GM23338 (cell line): Measurements from ENCODE around the gene EIF2A. TPM values are rescaled to one million over a fixed set of nuclear protein-coding genes. Genes with fewer than 3 reads are reported as not detected.

ENCODE experiments used
- ATAC-seq: fragments of 200-7000 bp; cut with Tn5 transposase; 3 replicates; pipeline ENCODE4 v1.9.1; 2020
- DNase-seq: peaks from one replicate; pipeline ENCODE4 v3.0.0-alpha.2; 2015; ENCODE audit warnings: low spot score
- H2AFZ ChIP-seq: fragments of 200-600 bp; sonication (generic); 2 replicates; pipeline ENCODE4 v1.8.0; 2016; ENCODE audit warnings: antibody characterized with exemption, mild to moderate bottlenecking, moderate library complexity
- H3F3A ChIP-seq: fragments of 200-600 bp; sonication (generic); replicated peaks from 2 replicates; pipeline ENCODE4 v1.8.0; 2017; ENCODE audit warnings: antibody characterized with exemption, mixed run types, low read depth
- H3K27ac ChIP-seq: fragments of 200-600 bp; sonication (generic); 2 replicates; pipeline ENCODE4 v1.6.1; 2016; ENCODE audit warnings: low read depth
- H3K27me3 ChIP-seq: fragments of 200-600 bp; sonication (generic); 2 replicates; pipeline ENCODE4 v1.8.0; 2016; ENCODE audit warnings: mild to moderate bottlenecking, mixed run types, moderate library complexity; ENCODE audit not compliant: insufficient read depth
- H3K36me3 ChIP-seq: fragments of 200-600 bp; sonication (generic); 2 replicates; pipeline ENCODE4 v1.8.0; 2016; ENCODE audit warnings: mild to moderate bottlenecking; ENCODE audit not compliant: insufficient read depth
- H3K4me1 ChIP-seq: fragments of 200-600 bp; sonication (generic); 2 replicates; pipeline ENCODE4 v1.8.0; 2016; ENCODE audit warnings: mild to moderate bottlenecking, moderate library complexity; ENCODE audit not compliant: insufficient read depth
- H3K4me2 ChIP-seq: fragments of 200-600 bp; sonication (generic); 2 replicates; pipeline ENCODE4 v1.7.1; 2017; ENCODE audit warnings: mixed run types
- H3K4me3 ChIP-seq: fragments of 200-600 bp; sonication (generic); 2 replicates; pipeline ENCODE4 v1.6.1; 2016; ENCODE audit warnings: mixed run types
- H3K79me2 ChIP-seq: fragments of 200-600 bp; sonication (generic); replicated peaks from 2 replicates; pipeline ENCODE4 v1.8.0; 2017; ENCODE audit warnings: mild to moderate bottlenecking; ENCODE audit not compliant: insufficient read depth
- H3K9me2 ChIP-seq: fragments of 200-600 bp; sonication (generic); 2 replicates; pipeline ENCODE4 v1.8.0; 2017; ENCODE audit not compliant: insufficient read depth
- H4K20me1 ChIP-seq: fragments of 200-600 bp; sonication (generic); replicated peaks from 2 replicates; pipeline ENCODE4 v1.8.0; 2017; ENCODE audit warnings: mild to moderate bottlenecking; ENCODE audit not compliant: insufficient read depth
- H3K27ac Mint-ChIP-seq: 2 replicates; pipeline ENCODE4 v1.8.0; 2020; ENCODE audit warnings: inconsistent platforms, mild to moderate bottlenecking, moderate library complexity, mixed read lengths
- H3K27me3 Mint-ChIP-seq: 3 replicates; pipeline ENCODE4 v1.8.0; 2022; ENCODE audit warnings: low read depth, mild to moderate bottlenecking, moderate library complexity, mixed read lengths, inconsistent platforms; ENCODE audit not compliant: insufficient read depth, poor library complexity
- H3K36me3 Mint-ChIP-seq: 3 replicates; pipeline ENCODE4 v1.8.0; 2021; ENCODE audit warnings: low read depth, mild to moderate bottlenecking, inconsistent platforms, moderate library complexity, mixed read lengths
- H3K4me1 Mint-ChIP-seq: 3 replicates; pipeline ENCODE4 v1.8.0; 2020; ENCODE audit warnings: mild to moderate bottlenecking, inconsistent platforms, mixed read lengths
- H3K4me3 Mint-ChIP-seq: 3 replicates; pipeline ENCODE4 v1.8.0; 2021; ENCODE audit warnings: moderate library complexity, mild to moderate bottlenecking, inconsistent platforms, mixed read lengths
- H3K9me3 Mint-ChIP-seq: 3 replicates; pipeline ENCODE4 v1.8.0; 2020; ENCODE audit warnings: moderate library complexity, mild to moderate bottlenecking, inconsistent platforms, mixed read lengths
- CREB1 ChIP-seq: fragments of 250-450 bp; sonication (Bioruptor Pico); IDR thresholded peaks from 2 replicates; pipeline ENCODE4 v1.5.0; 2020; ENCODE audit warnings: low read depth, mild to moderate bottlenecking, moderate library complexity
- EZH2 ChIP-seq: fragments of 200-600 bp; sonication (generic); IDR thresholded peaks from one replicate; pipeline ENCODE4 v1.8.0; 2017; ENCODE audit warnings: antibody characterized with exemption, mild to moderate bottlenecking, low read depth; ENCODE audit not compliant: unreplicated experiment
- EZH2phosphoT487 ChIP-seq: fragments of 200-600 bp; sonication (generic); IDR thresholded peaks from one replicate; pipeline ENCODE4 v1.8.1; 2018; ENCODE audit warnings: antibody characterized with exemption; ENCODE audit not compliant: unreplicated experiment
- JUNB ChIP-seq: IDR thresholded peaks from one replicate; pipeline ENCODE4 v1.6.1; 2016; ENCODE audit warnings: antibody characterized with exemption; ENCODE audit not compliant: unreplicated experiment
- NANOG ChIP-seq: IDR thresholded peaks from 2 replicates; pipeline ENCODE4 v1.6.1; 2016; ENCODE audit warnings: antibody characterized with exemption, borderline replicate concordance
- POLR2AphosphoS5 ChIP-seq: IDR thresholded peaks from 2 replicates; pipeline ENCODE4 v1.6.1; 2016; ENCODE audit warnings: antibody characterized with exemption, low read depth
- STAT1 ChIP-seq: IDR thresholded peaks from one replicate; pipeline ENCODE4 v1.6.1; 2016; ENCODE audit warnings: antibody characterized with exemption; ENCODE audit not compliant: unreplicated experiment
- ZNF114 ChIP-seq: fragments of 250-450 bp; sonication (Bioruptor Pico); IDR thresholded peaks from 2 replicates; pipeline ENCODE4 v1.5.0; 2020; ENCODE audit warnings: mild to moderate bottlenecking, moderate library complexity
- ZNF331 ChIP-seq: fragments of 250-450 bp; sonication (Bioruptor Pico); IDR thresholded peaks from 2 replicates; pipeline ENCODE4 v1.5.0; 2020; ENCODE audit warnings: low read depth, mild to moderate bottlenecking, moderate library complexity
- polyA plus RNA-seq: library from polyadenylated mRNA; unstranded; fragments of >200 nt; fragmentation: Nextera tagmentation; extraction: Ambion mirVana; gene quantifications from 2 replicates; pipeline ENCODE4 v1.2.1, GENCODE V29; 2016
- total RNA-seq: library from RNA; depleted of rRNA; stranded (reverse); fragments of >200 nt; shearing (Covaris generic); gene quantifications from 2 replicates; pipeline ENCODE4 v1.2.3, GENCODE V29; 2014
- TF ChIP-seq, protein P1 (sequence below): fragments of 250-450 bp; sonication (Bioruptor Pico); IDR thresholded peaks from 2 replicates; pipeline ENCODE4 v1.5.0; 2020; ENCODE audit warnings: mild to moderate bottlenecking, moderate library complexity
- TF ChIP-seq, protein P2 (sequence below): IDR thresholded peaks from one replicate; pipeline ENCODE4 v1.6.1; 2018; ENCODE audit warnings: antibody characterized with exemption; ENCODE audit not compliant: unreplicated experiment
- TF ChIP-seq, protein P3 (sequence below), 2 experiments: fragments of 200-600 bp in 1 of 2; sonication (generic) in 1 of 2; conservative IDR thresholded peaks; 2 replicates each; pipeline versions ENCODE4 v1.5.1 to v1.6.1; 2016 to 2017; ENCODE audit warnings: antibody characterized with exemption in 2 of 2, low read depth in 2 of 2, mild to moderate bottlenecking in 2 of 2, moderate library complexity in 1 of 2
- TF ChIP-seq, protein P4 (sequence below): IDR thresholded peaks from 2 replicates; pipeline ENCODE4 v1.6.1; 2016; ENCODE audit warnings: antibody characterized with exemption

The EIF2A gene
- total and polyA plus RNA-seq, 2 experiments from 2014 or later, result 95.2 to 153 TPM

DNA sequence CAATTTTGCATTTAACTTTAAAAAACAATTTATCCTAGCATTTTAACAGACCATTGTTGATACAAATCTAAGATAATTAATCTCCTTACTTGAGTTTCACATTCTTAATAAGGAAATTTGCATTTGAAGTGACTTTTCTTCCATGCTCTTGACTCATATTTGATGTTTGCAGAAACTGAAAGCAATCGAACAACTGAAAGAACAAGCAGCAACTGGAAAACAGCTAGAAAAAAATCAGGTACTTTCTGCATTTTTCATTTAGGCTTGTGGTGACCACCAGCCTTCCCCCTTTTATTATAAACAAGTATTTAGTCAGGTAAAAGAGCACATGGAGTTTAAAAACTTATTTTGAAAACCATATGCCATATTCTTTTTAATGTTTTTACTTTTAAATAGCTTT, 36.4 kb downstream of the EIF2A start:
- H3K27me3 Mint-ChIP-seq, result peaks cover 1% of the 10 kb centered on the region
- no peak for ATAC-seq
- Histone ChIP-seq H3K9me2 (no peaks in the 10 kb centered on the region), H3K4me2 (no peak overlapping the region), H3K4me3 (no peak overlapping the region), H3K79me2 (no peaks in the 10 kb centered on the region), H3K36me3 (peaks cover 30% of the 10 kb centered on the region; the same call in 1 of the 2 replicates), H3K27ac (no peak overlapping the region), H3F3A (0 out of 2 replicates have a peak, but pooled peaks cover 3% of the 10 kb centered on the region), H3K27me3 (no peaks in the 10 kb centered on the region), H4K20me1 (no peaks in the 10 kb centered on the region; the same call in 1 of the 2 replicates), H2AFZ (no peak overlapping the region), H3K4me1 (no peaks in the 10 kb centered on the region)
- no peak for DNase-seq
- H3K36me3 Mint-ChIP-seq, result peaks cover 55% of the 10 kb centered on the region
- no peak overlapping the region for H3K27ac Mint-ChIP-seq
- H3K9me3 Mint-ChIP-seq, result no peaks in the 10 kb centered on the region
- no peak overlapping the region for H3K4me3 Mint-ChIP-seq
- no peak for TF ChIP-seq EZH2phosphoT487
- no peak for TF ChIP-seq POLR2AphosphoS5
- no peak for TF ChIP-seq ZNF114 (CRISPR knock-in tag)
- TF ChIP-seq, protein P1, sequence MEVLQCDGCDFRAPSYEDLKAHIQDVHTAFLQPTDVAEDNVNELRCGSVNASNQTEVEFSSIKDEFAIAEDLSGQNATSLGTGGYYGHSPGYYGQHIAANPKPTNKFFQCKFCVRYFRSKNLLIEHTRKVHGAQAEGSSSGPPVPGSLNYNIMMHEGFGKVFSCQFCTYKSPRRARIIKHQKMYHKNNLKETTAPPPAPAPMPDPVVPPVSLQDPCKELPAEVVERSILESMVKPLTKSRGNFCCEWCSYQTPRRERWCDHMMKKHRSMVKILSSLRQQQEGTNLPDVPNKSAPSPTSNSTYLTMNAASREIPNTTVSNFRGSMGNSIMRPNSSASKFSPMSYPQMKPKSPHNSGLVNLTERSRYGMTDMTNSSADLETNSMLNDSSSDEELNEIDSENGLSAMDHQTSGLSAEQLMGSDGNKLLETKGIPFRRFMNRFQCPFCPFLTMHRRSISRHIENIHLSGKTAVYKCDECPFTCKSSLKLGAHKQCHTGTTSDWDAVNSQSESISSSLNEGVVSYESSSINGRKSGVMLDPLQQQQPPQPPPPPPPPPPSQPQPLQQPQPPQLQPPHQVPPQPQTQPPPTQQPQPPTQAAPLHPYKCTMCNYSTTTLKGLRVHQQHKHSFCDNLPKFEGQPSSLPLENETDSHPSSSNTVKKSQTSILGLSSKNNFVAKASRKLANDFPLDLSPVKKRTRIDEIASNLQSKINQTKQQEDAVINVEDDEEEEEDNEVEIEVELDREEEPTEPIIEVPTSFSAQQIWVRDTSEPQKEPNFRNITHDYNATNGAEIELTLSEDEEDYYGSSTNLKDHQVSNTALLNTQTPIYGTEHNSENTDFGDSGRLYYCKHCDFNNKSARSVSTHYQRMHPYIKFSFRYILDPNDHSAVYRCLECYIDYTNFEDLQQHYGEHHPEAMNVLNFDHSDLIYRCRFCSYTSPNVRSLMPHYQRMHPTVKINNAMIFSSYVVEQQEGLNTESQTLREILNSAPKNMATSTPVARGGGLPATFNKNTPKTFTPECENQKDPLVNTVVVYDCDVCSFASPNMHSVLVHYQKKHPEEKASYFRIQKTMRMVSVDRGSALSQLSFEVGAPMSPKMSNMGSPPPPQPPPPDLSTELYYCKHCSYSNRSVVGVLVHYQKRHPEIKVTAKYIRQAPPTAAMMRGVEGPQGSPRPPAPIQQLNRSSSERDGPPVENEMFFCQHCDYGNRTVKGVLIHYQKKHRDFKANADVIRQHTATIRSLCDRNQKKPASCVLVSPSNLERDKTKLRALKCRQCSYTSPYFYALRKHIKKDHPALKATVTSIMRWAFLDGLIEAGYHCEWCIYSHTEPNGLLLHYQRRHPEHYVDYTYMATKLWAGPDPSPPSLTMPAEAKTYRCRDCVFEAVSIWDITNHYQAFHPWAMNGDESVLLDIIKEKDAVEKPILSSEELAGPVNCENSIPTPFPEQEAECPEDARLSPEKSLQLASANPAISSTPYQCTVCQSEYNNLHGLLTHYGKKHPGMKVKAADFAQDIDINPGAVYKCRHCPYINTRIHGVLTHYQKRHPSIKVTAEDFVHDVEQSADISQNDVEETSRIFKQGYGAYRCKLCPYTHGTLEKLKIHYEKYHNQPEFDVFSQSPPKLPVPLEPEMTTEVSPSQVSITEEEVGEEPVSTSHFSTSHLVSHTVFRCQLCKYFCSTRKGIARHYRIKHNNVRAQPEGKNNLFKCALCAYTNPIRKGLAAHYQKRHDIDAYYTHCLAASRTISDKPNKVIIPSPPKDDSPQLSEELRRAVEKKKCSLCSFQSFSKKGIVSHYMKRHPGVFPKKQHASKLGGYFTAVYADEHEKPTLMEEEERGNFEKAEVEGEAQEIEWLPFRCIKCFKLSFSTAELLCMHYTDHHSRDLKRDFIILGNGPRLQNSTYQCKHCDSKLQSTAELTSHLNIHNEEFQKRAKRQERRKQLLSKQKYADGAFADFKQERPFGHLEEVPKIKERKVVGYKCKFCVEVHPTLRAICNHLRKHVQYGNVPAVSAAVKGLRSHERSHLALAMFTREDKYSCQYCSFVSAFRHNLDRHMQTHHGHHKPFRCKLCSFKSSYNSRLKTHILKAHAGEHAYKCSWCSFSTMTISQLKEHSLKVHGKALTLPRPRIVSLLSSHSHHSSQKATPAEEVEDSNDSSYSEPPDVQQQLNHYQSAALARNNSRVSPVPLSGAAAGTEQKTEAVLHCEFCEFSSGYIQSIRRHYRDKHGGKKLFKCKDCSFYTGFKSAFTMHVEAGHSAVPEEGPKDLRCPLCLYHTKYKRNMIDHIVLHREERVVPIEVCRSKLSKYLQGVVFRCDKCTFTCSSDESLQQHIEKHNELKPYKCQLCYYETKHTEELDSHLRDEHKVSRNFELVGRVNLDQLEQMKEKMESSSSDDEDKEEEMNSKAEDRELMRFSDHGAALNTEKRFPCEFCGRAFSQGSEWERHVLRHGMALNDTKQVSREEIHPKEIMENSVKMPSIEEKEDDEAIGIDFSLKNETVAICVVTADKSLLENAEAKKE, result no peak
- TF ChIP-seq EZH2, result no peak
- TF ChIP-seq ZNF331 (CRISPR knock-in tag), result no peak
- TF ChIP-seq, protein P2, sequence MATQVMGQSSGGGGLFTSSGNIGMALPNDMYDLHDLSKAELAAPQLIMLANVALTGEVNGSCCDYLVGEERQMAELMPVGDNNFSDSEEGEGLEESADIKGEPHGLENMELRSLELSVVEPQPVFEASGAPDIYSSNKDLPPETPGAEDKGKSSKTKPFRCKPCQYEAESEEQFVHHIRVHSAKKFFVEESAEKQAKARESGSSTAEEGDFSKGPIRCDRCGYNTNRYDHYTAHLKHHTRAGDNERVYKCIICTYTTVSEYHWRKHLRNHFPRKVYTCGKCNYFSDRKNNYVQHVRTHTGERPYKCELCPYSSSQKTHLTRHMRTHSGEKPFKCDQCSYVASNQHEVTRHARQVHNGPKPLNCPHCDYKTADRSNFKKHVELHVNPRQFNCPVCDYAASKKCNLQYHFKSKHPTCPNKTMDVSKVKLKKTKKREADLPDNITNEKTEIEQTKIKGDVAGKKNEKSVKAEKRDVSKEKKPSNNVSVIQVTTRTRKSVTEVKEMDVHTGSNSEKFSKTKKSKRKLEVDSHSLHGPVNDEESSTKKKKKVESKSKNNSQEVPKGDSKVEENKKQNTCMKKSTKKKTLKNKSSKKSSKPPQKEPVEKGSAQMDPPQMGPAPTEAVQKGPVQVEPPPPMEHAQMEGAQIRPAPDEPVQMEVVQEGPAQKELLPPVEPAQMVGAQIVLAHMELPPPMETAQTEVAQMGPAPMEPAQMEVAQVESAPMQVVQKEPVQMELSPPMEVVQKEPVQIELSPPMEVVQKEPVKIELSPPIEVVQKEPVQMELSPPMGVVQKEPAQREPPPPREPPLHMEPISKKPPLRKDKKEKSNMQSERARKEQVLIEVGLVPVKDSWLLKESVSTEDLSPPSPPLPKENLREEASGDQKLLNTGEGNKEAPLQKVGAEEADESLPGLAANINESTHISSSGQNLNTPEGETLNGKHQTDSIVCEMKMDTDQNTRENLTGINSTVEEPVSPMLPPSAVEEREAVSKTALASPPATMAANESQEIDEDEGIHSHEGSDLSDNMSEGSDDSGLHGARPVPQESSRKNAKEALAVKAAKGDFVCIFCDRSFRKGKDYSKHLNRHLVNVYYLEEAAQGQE, result no peak
- TF ChIP-seq, protein P3, sequence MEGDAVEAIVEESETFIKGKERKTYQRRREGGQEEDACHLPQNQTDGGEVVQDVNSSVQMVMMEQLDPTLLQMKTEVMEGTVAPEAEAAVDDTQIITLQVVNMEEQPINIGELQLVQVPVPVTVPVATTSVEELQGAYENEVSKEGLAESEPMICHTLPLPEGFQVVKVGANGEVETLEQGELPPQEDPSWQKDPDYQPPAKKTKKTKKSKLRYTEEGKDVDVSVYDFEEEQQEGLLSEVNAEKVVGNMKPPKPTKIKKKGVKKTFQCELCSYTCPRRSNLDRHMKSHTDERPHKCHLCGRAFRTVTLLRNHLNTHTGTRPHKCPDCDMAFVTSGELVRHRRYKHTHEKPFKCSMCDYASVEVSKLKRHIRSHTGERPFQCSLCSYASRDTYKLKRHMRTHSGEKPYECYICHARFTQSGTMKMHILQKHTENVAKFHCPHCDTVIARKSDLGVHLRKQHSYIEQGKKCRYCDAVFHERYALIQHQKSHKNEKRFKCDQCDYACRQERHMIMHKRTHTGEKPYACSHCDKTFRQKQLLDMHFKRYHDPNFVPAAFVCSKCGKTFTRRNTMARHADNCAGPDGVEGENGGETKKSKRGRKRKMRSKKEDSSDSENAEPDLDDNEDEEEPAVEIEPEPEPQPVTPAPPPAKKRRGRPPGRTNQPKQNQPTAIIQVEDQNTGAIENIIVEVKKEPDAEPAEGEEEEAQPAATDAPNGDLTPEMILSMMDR (conservative IDR thresholded peaks at IDR 0.05; ENCODE audit: low read depth in 2 of 2), result no peak
- TF ChIP-seq JUNB, result no peak
- TF ChIP-seq, protein P4, sequence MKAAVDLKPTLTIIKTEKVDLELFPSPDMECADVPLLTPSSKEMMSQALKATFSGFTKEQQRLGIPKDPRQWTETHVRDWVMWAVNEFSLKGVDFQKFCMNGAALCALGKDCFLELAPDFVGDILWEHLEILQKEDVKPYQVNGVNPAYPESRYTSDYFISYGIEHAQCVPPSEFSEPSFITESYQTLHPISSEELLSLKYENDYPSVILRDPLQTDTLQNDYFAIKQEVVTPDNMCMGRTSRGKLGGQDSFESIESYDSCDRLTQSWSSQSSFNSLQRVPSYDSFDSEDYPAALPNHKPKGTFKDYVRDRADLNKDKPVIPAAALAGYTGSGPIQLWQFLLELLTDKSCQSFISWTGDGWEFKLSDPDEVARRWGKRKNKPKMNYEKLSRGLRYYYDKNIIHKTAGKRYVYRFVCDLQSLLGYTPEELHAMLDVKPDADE, result no peak
- no peak for TF ChIP-seq CREB1 (CRISPR knock-in tag)
- TF ChIP-seq NANOG, result no peak
- no peak for TF ChIP-seq STAT1
- H3K4me1 Mint-ChIP-seq, result no peaks in the 10 kb centered on the region
